GM18951 (cell line): ENCODE results near the gene PRPF19.

ENCODE experiments used
- POLR2A ChIP-seq: IDR thresholded peaks from 4 replicates; pipeline ENCODE4 v1.6.1; 2011; ENCODE audit warnings: mild to moderate bottlenecking; ENCODE audit not compliant: insufficient read length, insufficient read depth; ENCODE audit errors: extremely low read depth
- in situ Hi-C: fragments of 300-500 bp; cut with MboI; formaldehyde crosslinking; loops from one replicate; pipeline ENCODE4 v1.12.0; 2022; ENCODE audit warnings: low sequenced_read_pairs, mixed read lengths, inconsistent platforms; ENCODE audit not compliant: unreplicated experiment

Gene PRPF19

GRCh38 chr11:60944490-60945294, 38.3 kb upstream of the PRPF19 start:
- in situ Hi-C loops, result no loop called here
- TF ChIP-seq POLR2A, result no peak

- in situ Hi-C loops, result no loop called here
- TF ChIP-seq POLR2A, result no peak
These were observed 36.7 kb upstream of the PRPF19 start for GRCh38 chr11:60942970-60943565.

GRCh38 chr11:60942219-60942618, 35.8 kb upstream of the PRPF19 start:
- TF ChIP-seq POLR2A, result no peak
- in situ Hi-C loops, result no loop called here

DNA sequence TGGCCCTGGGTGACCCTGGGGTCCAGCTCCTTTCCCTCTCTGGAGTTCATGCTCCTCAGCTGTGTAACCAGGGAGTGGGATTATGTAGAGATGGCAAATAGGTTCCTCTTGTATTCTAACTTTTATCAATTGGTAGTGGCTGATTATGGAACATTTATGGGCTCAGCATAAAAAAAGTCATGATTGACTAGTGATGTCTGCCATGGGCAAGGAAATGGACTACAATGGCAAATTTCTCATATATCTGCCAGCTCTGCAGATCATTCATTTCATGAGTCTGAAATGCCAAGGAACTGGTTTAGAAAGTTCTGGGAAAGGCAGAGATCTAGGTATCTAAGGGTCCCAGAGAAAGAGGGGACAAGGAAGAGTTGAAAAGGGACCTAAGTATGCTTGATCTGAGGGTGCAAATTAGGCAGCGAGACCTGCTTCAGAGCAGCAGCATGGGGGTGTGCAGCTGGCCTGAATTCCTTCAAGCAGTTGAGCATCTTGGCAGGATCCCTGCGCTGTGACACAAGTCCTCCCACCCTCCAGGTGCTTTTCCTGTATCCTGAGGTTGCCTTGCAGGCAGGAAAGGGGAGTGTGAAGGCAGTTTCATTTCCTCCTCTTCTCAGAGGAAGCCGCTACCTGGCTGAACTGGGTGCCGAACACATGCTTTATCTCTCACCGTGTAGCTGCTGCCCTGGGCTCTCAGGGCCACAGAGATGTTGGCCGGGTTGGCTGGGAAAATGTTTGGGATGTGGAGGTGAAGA, 35.2 kb upstream of the PRPF19 start:
- in situ Hi-C loops, result no loop called here
- no peak for TF ChIP-seq POLR2A

GRCh38 chr11:60939855-60940254, 33.5 kb upstream of the PRPF19 start:
- TF ChIP-seq POLR2A, result no peak
- in situ Hi-C loops, result no loop called here

- TF ChIP-seq POLR2A, result no peak
- in situ Hi-C loops, result no loop called here
These were observed 32.9 kb upstream of the PRPF19 start for GRCh38 chr11:60939301-60939700.

- in situ Hi-C loops, result no loop called here
- no peak for TF ChIP-seq POLR2A
These were observed 32.1 kb upstream of the PRPF19 start for GRCh38 chr11:60938500-60938899.

GRCh38 chr11:60937811-60938210, 31.4 kb upstream of the PRPF19 start:
- in situ Hi-C loops, result no loop called here
- no peak for TF ChIP-seq POLR2A

DNA sequence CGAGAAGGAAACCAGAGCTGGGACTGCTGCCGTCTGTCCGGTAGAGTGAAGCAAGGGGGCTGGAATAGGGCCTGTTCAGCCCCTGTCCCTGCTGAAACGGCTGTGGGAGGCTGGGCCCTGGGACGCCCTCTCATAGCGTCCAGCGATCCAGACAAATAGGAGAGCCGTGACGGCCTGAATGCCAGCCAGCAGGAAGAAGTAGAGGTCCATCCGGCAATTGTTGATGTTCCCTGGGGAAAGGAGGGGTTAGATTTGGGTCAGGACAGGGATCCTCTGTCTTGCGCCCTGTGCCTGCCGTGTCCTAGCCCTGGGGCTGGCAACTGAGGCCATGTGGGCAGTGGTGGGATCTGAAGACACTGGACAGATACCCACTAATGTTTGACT, 30.8 kb upstream of the PRPF19 start:
- in situ Hi-C loops, result no loop called here
- TF ChIP-seq POLR2A, result no peak

DNA sequence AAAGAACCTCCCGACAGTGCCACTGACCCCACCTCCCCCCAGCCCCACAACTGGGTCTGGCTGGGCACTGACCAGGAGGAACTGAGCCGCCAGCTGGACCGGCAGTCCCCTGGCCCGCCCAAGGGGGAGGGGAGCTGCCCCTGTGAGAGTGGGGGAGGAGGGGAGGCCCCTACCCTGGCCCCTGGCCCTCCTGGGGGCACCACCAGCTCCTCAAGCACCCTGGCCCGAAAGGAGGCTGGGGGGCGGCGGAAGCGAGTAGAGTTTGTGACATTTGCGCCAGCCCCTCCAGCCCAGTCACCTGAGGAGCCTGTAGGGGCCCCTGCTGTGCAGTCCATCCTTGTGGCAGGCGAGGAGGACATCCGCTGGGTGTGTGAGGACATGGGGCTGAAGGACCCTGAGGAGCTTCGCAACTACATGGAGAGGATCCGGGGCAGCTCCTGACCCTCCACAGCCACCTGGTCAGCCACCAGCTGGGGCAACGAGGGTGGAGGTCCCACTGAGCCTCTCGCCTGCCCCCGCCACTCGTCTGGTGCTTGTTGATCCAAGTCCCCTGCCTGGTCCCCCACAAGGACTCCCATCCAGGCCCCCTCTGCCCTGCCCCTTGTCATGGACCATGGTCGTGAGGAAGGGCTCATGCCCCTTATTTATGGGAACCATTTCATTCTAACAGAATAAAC, 30.2 kb upstream of the PRPF19 start:
- in situ Hi-C loops, result no loop called here
- TF ChIP-seq POLR2A, result no peak

GRCh38 chr11:60935676-60936442, 29.5 kb upstream of the PRPF19 start:
- in situ Hi-C loops, result no loop called here
- TF ChIP-seq POLR2A, result peak; percentile 13

GRCh38 chr11:60934790-60935605, 28.6 kb upstream of the PRPF19 start:
- TF ChIP-seq POLR2A, result peak; percentile 7
- in situ Hi-C loops, result no loop called here
